ENCODE results near the gene IL17RA. TPM values are rescaled to one million over a fixed set of nuclear protein-coding genes. Genes with fewer than 3 reads are reported as not detected.

Gene IL17RA
- total RNA-seq, 1 donor from 2014 or later = 21.5 TPM

- H3K4me3 ChIP-seq (ENCODE audit: insufficient read depth, low read depth, low read length) = no peak overlapping the region
- H3K4me1 Mint-ChIP-seq (ENCODE audit: low read depth, unreplicated experiment) = no peaks in the 10 kb centered on the region
- DNase-seq (ENCODE audit: low read depth) (no peak), FAIRE-seq (no peak)
- H3K27me3 ChIP-seq (ENCODE audit: insufficient read depth, low read length) = no peaks in the 10 kb centered on the region
- no peak overlapping the region for H3K27ac ChIP-seq (ENCODE audit: low read depth, low read length)
- no peaks in the 10 kb centered on the region for H3K36me3 Mint-ChIP-seq (ENCODE audit: low read depth, unreplicated experiment)
- TF ChIP-seq, protein P1, sequence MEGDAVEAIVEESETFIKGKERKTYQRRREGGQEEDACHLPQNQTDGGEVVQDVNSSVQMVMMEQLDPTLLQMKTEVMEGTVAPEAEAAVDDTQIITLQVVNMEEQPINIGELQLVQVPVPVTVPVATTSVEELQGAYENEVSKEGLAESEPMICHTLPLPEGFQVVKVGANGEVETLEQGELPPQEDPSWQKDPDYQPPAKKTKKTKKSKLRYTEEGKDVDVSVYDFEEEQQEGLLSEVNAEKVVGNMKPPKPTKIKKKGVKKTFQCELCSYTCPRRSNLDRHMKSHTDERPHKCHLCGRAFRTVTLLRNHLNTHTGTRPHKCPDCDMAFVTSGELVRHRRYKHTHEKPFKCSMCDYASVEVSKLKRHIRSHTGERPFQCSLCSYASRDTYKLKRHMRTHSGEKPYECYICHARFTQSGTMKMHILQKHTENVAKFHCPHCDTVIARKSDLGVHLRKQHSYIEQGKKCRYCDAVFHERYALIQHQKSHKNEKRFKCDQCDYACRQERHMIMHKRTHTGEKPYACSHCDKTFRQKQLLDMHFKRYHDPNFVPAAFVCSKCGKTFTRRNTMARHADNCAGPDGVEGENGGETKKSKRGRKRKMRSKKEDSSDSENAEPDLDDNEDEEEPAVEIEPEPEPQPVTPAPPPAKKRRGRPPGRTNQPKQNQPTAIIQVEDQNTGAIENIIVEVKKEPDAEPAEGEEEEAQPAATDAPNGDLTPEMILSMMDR (IDR thresholded peaks at IDR 0.05; ENCODE audit: insufficient read depth, low read depth, low read length) = no peak
- no peak for TF ChIP-seq EZH2 (IDR thresholded peaks at IDR 0.05; ENCODE audit: insufficient read depth, low read length)
- no peak overlapping the region for H3K4me2 ChIP-seq (ENCODE audit: low read length)
- no peaks in the 10 kb centered on the region for H3K9me3 Mint-ChIP-seq (ENCODE audit: unreplicated experiment)
- no peak overlapping the region for H3K4me3 Mint-ChIP-seq (ENCODE audit: unreplicated experiment)
- no peaks in the 10 kb centered on the region for H3K79me2 ChIP-seq (ENCODE audit: insufficient read depth, low read length)
- no peak overlapping the region for H3K9ac ChIP-seq (ENCODE audit: low read length)
- no peaks in the 10 kb centered on the region for H3K4me1 ChIP-seq (ENCODE audit: insufficient read depth, low read length)
- no peaks in the 10 kb centered on the region for H4K20me1 ChIP-seq (ENCODE audit: insufficient read depth, low read length)
- H3K27ac Mint-ChIP-seq (ENCODE audit: unreplicated experiment) = no peak overlapping the region
- H3K36me3 ChIP-seq (ENCODE audit: insufficient read depth, low read length) = no peaks in the 10 kb centered on the region
- peaks cover 14% of the 10 kb centered on the region for H3K27me3 Mint-ChIP-seq (ENCODE audit: low read depth, unreplicated experiment)
- no peak overlapping the region for H2AFZ ChIP-seq (ENCODE audit: low read depth, low read length)
- H3K9me3 ChIP-seq (ENCODE audit: insufficient read depth, low read depth, low read length) = no peaks in the 10 kb centered on the region
These were observed 37.1 kb upstream of the IL17RA start for GRCh38 chr22:17047656-17048055.

- TF ChIP-seq EZH2 (IDR thresholded peaks at IDR 0.05; ENCODE audit: insufficient read depth, low read length) = no peak
- TF ChIP-seq, protein P1 (IDR thresholded peaks at IDR 0.05; ENCODE audit: insufficient read depth, low read depth, low read length) = no peak
- Histone ChIP-seq H2AFZ (ENCODE audit: low read depth, low read length) (no peak overlapping the region), H3K27me3 (ENCODE audit: insufficient read depth, low read length) (no peaks in the 10 kb centered on the region), H3K79me2 (ENCODE audit: insufficient read depth, low read length) (no peaks in the 10 kb centered on the region), H3K4me2 (ENCODE audit: low read length) (no peak overlapping the region), H3K4me3 (ENCODE audit: insufficient read depth, low read depth, low read length) (no peak overlapping the region), H3K27ac (ENCODE audit: low read depth, low read length) (no peak overlapping the region), H3K36me3 (ENCODE audit: insufficient read depth, low read length) (no peaks in the 10 kb centered on the region), H4K20me1 (ENCODE audit: insufficient read depth, low read length) (no peaks in the 10 kb centered on the region), H3K9me3 (ENCODE audit: insufficient read depth, low read depth, low read length) (no peaks in the 10 kb centered on the region), H3K9ac (ENCODE audit: low read length) (no peak overlapping the region), H3K4me1 (ENCODE audit: insufficient read depth, low read length) (no peaks in the 10 kb centered on the region)
- H3K27me3 Mint-ChIP-seq (ENCODE audit: low read depth, unreplicated experiment) = peaks cover 37% of the 10 kb centered on the region
- no peaks in the 10 kb centered on the region for H3K4me1 Mint-ChIP-seq (ENCODE audit: low read depth, unreplicated experiment)
- FAIRE-seq (no peak), DNase-seq (ENCODE audit: low read depth) (no peak)
- H3K4me3 Mint-ChIP-seq (ENCODE audit: unreplicated experiment) = no peak overlapping the region
- no peak overlapping the region for H3K27ac Mint-ChIP-seq (ENCODE audit: unreplicated experiment)
- H3K36me3 Mint-ChIP-seq (ENCODE audit: low read depth, unreplicated experiment) = no peaks in the 10 kb centered on the region
- H3K9me3 Mint-ChIP-seq (ENCODE audit: unreplicated experiment) = no peaks in the 10 kb centered on the region
These were observed 28.7 kb upstream of the IL17RA start for GRCh38 chr22:17056058-17056457.

DNA sequence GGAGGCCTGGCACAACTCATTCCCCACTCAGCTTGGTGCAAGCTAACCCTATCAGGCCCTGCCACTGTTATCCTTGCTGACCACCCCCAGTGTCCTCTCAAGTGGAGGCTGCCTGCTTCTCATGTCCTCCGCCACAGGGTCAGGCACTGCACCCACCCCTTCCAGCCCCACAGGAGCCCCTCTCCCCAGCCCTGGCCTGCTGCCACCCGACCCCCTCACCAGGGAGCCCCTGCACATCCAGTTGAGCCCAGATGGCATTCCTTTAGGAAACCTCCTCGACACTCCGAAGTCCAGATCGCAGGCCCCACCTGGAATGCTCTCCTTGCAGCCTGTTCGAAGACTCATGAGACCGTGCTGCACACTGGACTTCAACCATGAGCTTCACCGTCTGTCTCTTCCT is 28.0 kb upstream of the IL17RA start:
- Histone ChIP-seq H3K27me3 (ENCODE audit: insufficient read depth, low read length) (no peaks in the 10 kb centered on the region), H3K79me2 (ENCODE audit: insufficient read depth, low read length) (no peaks in the 10 kb centered on the region), H2AFZ (ENCODE audit: low read depth, low read length) (no peak overlapping the region), H3K4me2 (ENCODE audit: low read length) (no peak overlapping the region), H3K9me3 (ENCODE audit: insufficient read depth, low read depth, low read length) (no peaks in the 10 kb centered on the region), H3K4me1 (ENCODE audit: insufficient read depth, low read length) (no peaks in the 10 kb centered on the region), H3K9ac (ENCODE audit: low read length) (no peak overlapping the region), H3K4me3 (ENCODE audit: insufficient read depth, low read depth, low read length) (no peak overlapping the region), H4K20me1 (ENCODE audit: insufficient read depth, low read length) (no peaks in the 10 kb centered on the region), H3K36me3 (ENCODE audit: insufficient read depth, low read length) (no peaks in the 10 kb centered on the region), H3K27ac (ENCODE audit: low read depth, low read length) (no peak overlapping the region)
- DNase-seq (ENCODE audit: low read depth) (no peak), FAIRE-seq (no peak)
- TF ChIP-seq, protein P1 (IDR thresholded peaks at IDR 0.05; ENCODE audit: insufficient read depth, low read depth, low read length) = no peak
- TF ChIP-seq EZH2 (IDR thresholded peaks at IDR 0.05; ENCODE audit: insufficient read depth, low read length) = no peak
- peaks cover 43% of the 10 kb centered on the region for H3K27me3 Mint-ChIP-seq (ENCODE audit: low read depth, unreplicated experiment)
- H3K4me3 Mint-ChIP-seq (ENCODE audit: unreplicated experiment) = no peak overlapping the region
- no peaks in the 10 kb centered on the region for H3K36me3 Mint-ChIP-seq (ENCODE audit: low read depth, unreplicated experiment)
- no peaks in the 10 kb centered on the region for H3K4me1 Mint-ChIP-seq (ENCODE audit: low read depth, unreplicated experiment)
- H3K27ac Mint-ChIP-seq (ENCODE audit: unreplicated experiment) = no peak overlapping the region
- H3K9me3 Mint-ChIP-seq (ENCODE audit: unreplicated experiment) = no peaks in the 10 kb centered on the region

All from astrocyte (in vitro differentiated cells and primary cell).